IMR-90 (cell line): Measurements from ENCODE around the gene ACLY. TPM values are rescaled to one million over a fixed set of nuclear protein-coding genes. Genes with fewer than 3 reads are reported as not detected.

Experiments
- ATAC-seq: fragments of 200-7000 bp; cut with Tn5 transposase; 2 replicates; pipeline ENCODE4 v1.9.1; 2020; ENCODE audit warnings: low read depth, mild to moderate bottlenecking, moderate library complexity
- BruUV-seq: library from RNA; stranded (reverse); fragments of 400-500 nt; replicated peaks from 2 replicates; lab custom pipeline; 2021; lab: Mats Ljungman, UMichigan
- CTCF ChIA-PET: fragments of 300-600 bp; formaldehyde crosslinking; extraction: SDS; loops from one replicate; lab custom pipeline; 2021; ENCODE audit warnings: antibody characterized with exemption; lab: Yijun Ruan, JAX
- POLR2A ChIA-PET: fragments of 300-600 bp; sonication (Branson Sonifier 250); formaldehyde crosslinking; loops from one replicate; lab custom pipeline; 2022; ENCODE audit warnings: antibody characterized with exemption; ENCODE audit not compliant: unreplicated experiment; lab: Charles Lee
- DNase-seq: peaks from one replicate; pipeline ENCODE4 v3.0.0; 2013
- H2AFZ ChIP-seq: replicated peaks from 2 replicates; pipeline ENCODE3; 2013; ENCODE audit warnings: low read length, mild to moderate bottlenecking; ENCODE audit not compliant: poor library complexity
- H2AK5ac ChIP-seq: 2 replicates; pipeline ENCODE4 v1.6.1; 2013; ENCODE audit warnings: low read depth, low read length, inconsistent platforms
- H2AK9ac ChIP-seq: replicated peaks from 2 replicates; pipeline ENCODE3; 2013; ENCODE audit warnings: mild to moderate bottlenecking, low read depth, low read length, moderate library complexity; ENCODE audit not compliant: poor library complexity
- H2BK120ac ChIP-seq: 2 replicates; pipeline ENCODE4 v1.6.1; 2013; ENCODE audit warnings: low read depth, low read length, inconsistent platforms
- H2BK15ac ChIP-seq: 3 replicates; pipeline ENCODE4 v1.6.1; 2013; ENCODE audit warnings: low read depth, low read length, inconsistent platforms
- H2BK20ac ChIP-seq: 2 replicates; pipeline ENCODE4 v1.6.1; 2013; ENCODE audit warnings: low read depth, mild to moderate bottlenecking, inconsistent platforms, low read length, moderate library complexity
- H2BK5ac ChIP-seq: 2 replicates; pipeline ENCODE4 v1.6.1; 2013; ENCODE audit warnings: mild to moderate bottlenecking, low read depth, low read length, inconsistent platforms; ENCODE audit not compliant: poor library complexity, severe bottlenecking
- H3K14ac ChIP-seq: replicated peaks from 2 replicates; pipeline ENCODE4 v1.6.1; 2013; ENCODE audit warnings: low read depth, low read length, inconsistent platforms
- H3K18ac ChIP-seq: 2 replicates; pipeline ENCODE4 v1.6.1; 2013; ENCODE audit warnings: low read depth, low read length, control low read depth
- H3K23ac ChIP-seq: 2 replicates; pipeline ENCODE4 v1.6.1; 2013; ENCODE audit warnings: low read depth, low read length, inconsistent platforms
- H3K27ac ChIP-seq: 2 replicates; pipeline ENCODE4 v1.5.1; 2013; ENCODE audit warnings: mild to moderate bottlenecking, control low read depth, low read length; ENCODE audit not compliant: insufficient read depth
- H3K27me3 ChIP-seq: 2 replicates; pipeline ENCODE4 v1.6.1; 2013; ENCODE audit warnings: low read length; ENCODE audit not compliant: control insufficient read depth, insufficient read depth
- H3K36me3 ChIP-seq: 2 replicates; pipeline ENCODE4 v1.6.1; 2013; ENCODE audit warnings: low read length, mixed read lengths; ENCODE audit not compliant: control insufficient read depth, insufficient read depth
- H3K4ac ChIP-seq: 2 replicates; pipeline ENCODE4 v1.6.1; 2013; ENCODE audit warnings: low read depth, low read length, inconsistent platforms
- H3K4me1 ChIP-seq: 2 replicates; pipeline ENCODE4 v1.6.1; 2013; ENCODE audit warnings: low read length, mixed read lengths; ENCODE audit not compliant: control insufficient read depth, insufficient read depth
- H3K4me2 ChIP-seq: 2 replicates; pipeline ENCODE4 v1.6.1; 2013; ENCODE audit warnings: low read depth, mild to moderate bottlenecking, control low read depth, low read length, moderate library complexity
- H3K4me3 ChIP-seq: 2 replicates; pipeline ENCODE4 v1.5.1; 2013; ENCODE audit warnings: low read depth, mild to moderate bottlenecking, control low read depth, low read length, moderate library complexity; ENCODE audit not compliant: insufficient read depth
- H3K56ac ChIP-seq: 2 replicates; pipeline ENCODE4 v1.6.1; 2013; ENCODE audit warnings: low read length, inconsistent platforms; ENCODE audit not compliant: insufficient read depth; ENCODE audit errors: extremely low read depth
- H3K79me1 ChIP-seq, 2 experiments: 2 replicates each; pipeline ENCODE4 v1.6.1; 2013; ENCODE audit warnings: low read length in 2 of 2, inconsistent platforms in 1 of 2, low read depth in 1 of 2
- H3K9ac ChIP-seq: 2 replicates; pipeline ENCODE4 v1.6.1; 2013; ENCODE audit warnings: low read depth, low read length, control low read depth
- H3K9me1 ChIP-seq: 2 replicates; pipeline ENCODE4 v1.6.1; 2013; ENCODE audit warnings: low read length, inconsistent platforms; ENCODE audit not compliant: insufficient read depth
- H3K9me3 ChIP-seq: 2 replicates; pipeline ENCODE4 v1.6.1; 2013; ENCODE audit warnings: low read length; ENCODE audit not compliant: control insufficient read depth, insufficient read depth
- H4K20me1 ChIP-seq: 2 replicates; pipeline ENCODE4 v1.6.1; 2013; ENCODE audit warnings: low read length, inconsistent platforms; ENCODE audit not compliant: insufficient read depth
- H4K5ac ChIP-seq: 2 replicates; pipeline ENCODE4 v1.6.1; 2013; ENCODE audit warnings: mild to moderate bottlenecking, low read depth, low read length, control low read depth
- H4K8ac ChIP-seq, 2 experiments: 2 replicates each; pipeline ENCODE4 v1.6.1; 2013; ENCODE audit warnings: low read depth in 2 of 2, low read length in 2 of 2, control low read depth in 1 of 2, inconsistent platforms in 1 of 2
- H4K91ac ChIP-seq: 2 replicates; pipeline ENCODE4 v1.6.1; 2013; ENCODE audit warnings: low read depth, low read length, inconsistent platforms; ENCODE audit not compliant: insufficient read depth
- MXI1 ChIP-seq: IDR thresholded peaks from 2 replicates; pipeline ENCODE4 v1.6.1; 2012; ENCODE audit warnings: low read depth, mild to moderate bottlenecking, low read length, moderate library complexity, borderline replicate concordance
- POLR2A ChIP-seq: IDR thresholded peaks from 2 replicates; pipeline ENCODE4 v1.6.1; 2012; ENCODE audit warnings: mild to moderate bottlenecking, low read depth, low read length
- RAD21 ChIP-seq: IDR thresholded peaks from 2 replicates; pipeline ENCODE4 v1.6.1; 2012; ENCODE audit warnings: low read length, improper control_type of control experiment
- RFX5 ChIP-seq: IDR thresholded peaks from 2 replicates; pipeline ENCODE4 v1.8.0; 2012; ENCODE audit warnings: low read depth, mild to moderate bottlenecking, low read length, moderate library complexity
- WGBS, 2 experiments: methylation state at CpG; one replicate each; pipeline versions ENCODE4 v1.1.5 to v1.1.7; 2013; ENCODE audit warnings: missing lambda C conversion rate in 2 of 2; ENCODE audit not compliant: insufficient read length in 1 of 2; ENCODE audit errors: extremely low coverage in 2 of 2; 5-methylcytosine and 5-hydroxymethylcytosine counted together
- dilution Hi-C: fragments of 300-500 bp; cut with HindIII; formaldehyde crosslinking; loops from one replicate; pipeline ENCODE4 v1.14.3; 2018; ENCODE audit warnings: low sequenced_read_pairs; ENCODE audit not compliant: unreplicated experiment
- in situ Hi-C: fragments of 300-500 bp; cut with MboI; formaldehyde crosslinking; loops from 3 replicates; pipeline ENCODE4 v1.14.3; 2019; ENCODE audit warnings: low sequenced_read_pairs, inconsistent platforms, mixed read lengths
- intact Hi-C: fragments of 100-400 bp; cut with micrococcal nuclease; formaldehyde crosslinking; loops from 2 replicates; pipeline ENCODE4 v1.10.0; 2022
- polyA plus RNA-seq, 3 experiments: library from polyadenylated mRNA; depleted of rRNA; stranded (reverse); fragments of >200 nt; gene quantifications; 2 replicates each; pipeline ENCODE4 v1.2.3, GENCODE V29; 2012; ENCODE audit warnings: low replicate concordance in 1 of 3
- total RNA-seq: library from RNA; depleted of rRNA; stranded (reverse); fragments of >200 nt; gene quantifications from 2 replicates; pipeline ENCODE4 v1.2.3, GENCODE V29; 2012

Gene ACLY
- total and polyA plus RNA-seq, 2 of the 4 experiments (the other 2 are of a cell fraction): 167 to 230 TPM

GRCh38 chr17:41943492-41943891, 24.7 kb upstream of the ACLY start:
- 100% methylated on average over 2 of the region's 3 CpGs; no CpG with 5 or more reads in 1 of the 2 experiments for WGBS, 2 experiments
- H2AK9ac ChIP-seq: no peak overlapping the region
- H3K9me1 ChIP-seq: no peaks in the 10 kb centered on the region; the same call in 1 of the 2 replicates
- no peak overlapping the region for H3K4ac ChIP-seq
- no TSS peak for BruUV-seq
- no peak overlapping the region for H4K5ac ChIP-seq
- CTCF ChIA-PET: no interaction called here
- H3K4me1 ChIP-seq: no peaks in the 10 kb centered on the region
- no peak overlapping the region for H2AK5ac ChIP-seq
- no peaks in the 10 kb centered on the region for H3K79me1 ChIP-seq
- H2BK20ac ChIP-seq: no peak overlapping the region
- no peak overlapping the region for H3K4me3 ChIP-seq
- no peak overlapping the region for H2BK15ac ChIP-seq
- no peak for DNase-seq
- H4K20me1 ChIP-seq: no peaks in the 10 kb centered on the region
- H3K4me2 ChIP-seq: no peak overlapping the region
- H3K9me3 ChIP-seq: no peaks in the 10 kb centered on the region
- dilution Hi-C loops: no loop called here
- TF ChIP-seq MXI1 (no peak), RAD21 (no peak), RFX5 (no peak), POLR2A (no peak)
- no peak overlapping the region for H3K18ac ChIP-seq
- POLR2A ChIA-PET: no interaction called here
- no peak overlapping the region for H3K14ac ChIP-seq
- no peak overlapping the region for H4K91ac ChIP-seq
- H2BK120ac ChIP-seq: no peak overlapping the region
- H3K27ac ChIP-seq: no peak overlapping the region
- no peak overlapping the region for H3K9ac ChIP-seq
- no peak overlapping the region for H3K56ac ChIP-seq
- intact Hi-C loops: no loop called here
- no peak overlapping the region for H2AFZ ChIP-seq
- in situ Hi-C loops: no loop called here
- no peak overlapping the region for H4K8ac ChIP-seq
- no peaks in the 10 kb centered on the region for H3K36me3 ChIP-seq
- no peak overlapping the region for H2BK5ac ChIP-seq
- H3K27me3 ChIP-seq: no peaks in the 10 kb centered on the region
- no peak overlapping the region for H3K23ac ChIP-seq
- ATAC-seq: no peak
